H1 (cell line): ENCODE results near the gene KCNH8. TPM values are rescaled to one million over a fixed set of nuclear protein-coding genes. Genes with fewer than 3 reads are reported as not detected.

ENCODE experiments used
- CTCF ChIA-PET: fragments of 300-600 bp; sonication (Branson Sonifier 250); formaldehyde crosslinking; loops from one replicate; lab custom pipeline; 2021; ENCODE audit not compliant: partially characterized antibody; lab: Charles Lee
- POLR2A ChIA-PET: fragments of 300-600 bp; sonication (Branson Sonifier 250); formaldehyde crosslinking; loops from one replicate; lab custom pipeline; 2021; ENCODE audit warnings: inconsistent platforms; ENCODE audit not compliant: partially characterized antibody; lab: Charles Lee
- DNase-seq, 2 experiments: peaks; one replicate each; pipeline versions ENCODE4 v3.0.0 to v3.0.0-alpha.2; 2010 to 2022; ENCODE audit warnings: low spot score in 2 of 2, low read depth in 1 of 2, mixed read lengths in 1 of 2
- FAIRE-seq: peaks from 2 replicates; lab custom pipeline; 2011; peaks lifted over from hg19 to GRCh38; lab: Jason Lieb, UNC
- H2AFZ ChIP-seq: 2 replicates; pipeline ENCODE4 v1.8.1; 2012; ENCODE audit warnings: low read length, inconsistent platforms
- H2AK5ac ChIP-seq: 2 replicates; pipeline ENCODE4 v1.6.1; 2013; ENCODE audit warnings: low read depth, low read length
- H2BK120ac ChIP-seq: replicated peaks from 2 replicates; pipeline ENCODE3; 2013; ENCODE audit warnings: low read depth, low read length, inconsistent platforms
- H2BK12ac ChIP-seq: 2 replicates; pipeline ENCODE4 v1.6.1; 2013; ENCODE audit warnings: low read depth, low read length
- H2BK15ac ChIP-seq: 2 replicates; pipeline ENCODE4 v1.6.1; 2013; ENCODE audit warnings: low read length
- H2BK20ac ChIP-seq: 2 replicates; pipeline ENCODE4 v1.6.1; 2013; ENCODE audit warnings: low read length
- H2BK5ac ChIP-seq: 2 replicates; pipeline ENCODE4 v1.6.1; 2013; ENCODE audit warnings: low read depth, low read length
- H3K14ac ChIP-seq: 2 replicates; pipeline ENCODE4 v1.6.1; 2013; ENCODE audit warnings: inconsistent platforms; ENCODE audit not compliant: insufficient read length
- H3K18ac ChIP-seq: 2 replicates; pipeline ENCODE4 v1.6.1; 2013; ENCODE audit warnings: low read length; ENCODE audit errors: extremely low read depth
- H3K23ac ChIP-seq: 2 replicates; pipeline ENCODE4 v1.6.1; 2013; ENCODE audit warnings: inconsistent platforms; ENCODE audit not compliant: insufficient read length
- H3K23me2 ChIP-seq: 2 replicates; pipeline ENCODE4 v1.6.1; 2013; ENCODE audit warnings: low read depth, low read length
- H3K27ac ChIP-seq: 2 replicates; pipeline ENCODE4 v1.6.1; 2011; ENCODE audit warnings: low read depth, low read length, inconsistent platforms
- H3K27me3 ChIP-seq, 4 experiments: replicated peaks in 1 of 4; 1 replicate in 1 of 4; 2 replicates in 3 of 4; pipeline versions ENCODE4 v1.6.1 to v1.8.1; 2011 to 2013; ENCODE audit warnings: low read length in 3 of 4, mild to moderate bottlenecking in 3 of 4, inconsistent platforms in 2 of 4, mixed read lengths in 2 of 4, moderate library complexity in 1 of 4; ENCODE audit not compliant: control insufficient read depth in 3 of 4, insufficient read depth in 3 of 4; ENCODE audit errors: extremely low read depth in 1 of 4
- H3K36me3 ChIP-seq, 4 experiments: 2 replicates each; pipeline versions ENCODE4 v1.6.1 to v1.8.1; 2011 to 2013; ENCODE audit warnings: mild to moderate bottlenecking in 4 of 4, low read length in 3 of 4, moderate library complexity in 2 of 4, control low read depth in 1 of 4, inconsistent platforms in 1 of 4; ENCODE audit not compliant: insufficient read depth in 4 of 4, control insufficient read depth in 2 of 4
- H3K4ac ChIP-seq: replicated peaks from 2 replicates; pipeline ENCODE3; 2013; ENCODE audit warnings: low read length, low read depth, mixed read lengths, inconsistent platforms; ENCODE audit not compliant: insufficient read length
- H3K4me1 ChIP-seq, 4 experiments: replicated peaks in 1 of 4; 1 replicate in 1 of 4; 2 replicates in 3 of 4; pipeline versions ENCODE4 v1.6.1 to v1.8.1; 2011 to 2013; ENCODE audit warnings: low read length in 3 of 4, inconsistent platforms in 2 of 4, mixed read lengths in 1 of 4; ENCODE audit not compliant: insufficient read depth in 4 of 4, control insufficient read depth in 3 of 4
- H3K4me2 ChIP-seq, 2 experiments: 2 replicates each; pipeline versions ENCODE4 v1.6.1 to v1.8.1; 2011 to 2013; ENCODE audit warnings: low read depth in 2 of 2, low read length in 2 of 2, control low read depth in 1 of 2, inconsistent platforms in 1 of 2, mild to moderate bottlenecking in 1 of 2; ENCODE audit not compliant: insufficient read depth in 1 of 2
- H3K4me3 ChIP-seq, 4 experiments: fragments of 200-600, 300-600 bp in 1 of 4; sonication (generic), shearing (Covaris generic), sonication (Bioruptor Twin) in 1 of 4; 2 replicates each; pipeline versions ENCODE4 v1.5.1 to v1.8.1; 2011 to 2016; ENCODE audit warnings: low read length in 4 of 4, low read depth in 3 of 4, control low read depth in 2 of 4, inconsistent platforms in 2 of 4, mild to moderate bottlenecking in 2 of 4, mixed read lengths in 1 of 4, moderate library complexity in 1 of 4; ENCODE audit not compliant: insufficient read depth in 2 of 4; ENCODE audit errors: extremely low read depth in 1 of 4
- H3K56ac ChIP-seq: replicated peaks from 2 replicates; pipeline ENCODE3; 2013; ENCODE audit warnings: low read depth, mild to moderate bottlenecking, mixed read lengths, low read length, inconsistent platforms; ENCODE audit not compliant: insufficient read length
- H3K79me1 ChIP-seq: 2 replicates; pipeline ENCODE4 v1.6.1; 2013; ENCODE audit warnings: low read depth, low read length, control low read depth
- H3K79me2 ChIP-seq, 2 experiments: 2 replicates each; pipeline versions ENCODE4 v1.6.1 to v1.8.1; 2012 to 2013; ENCODE audit warnings: low read length in 2 of 2, mild to moderate bottlenecking in 2 of 2, inconsistent platforms in 1 of 2; ENCODE audit not compliant: insufficient read depth in 2 of 2, control insufficient read depth in 1 of 2
- H3K9ac ChIP-seq, 4 experiments: replicated peaks in 1 of 4; 1 replicate in 1 of 4; 2 replicates in 3 of 4; pipeline versions ENCODE4 v1.6.1 to v1.8.1; 2011 to 2013; ENCODE audit warnings: low read depth in 3 of 4, low read length in 3 of 4, control low read depth in 2 of 4, mild to moderate bottlenecking in 2 of 4, moderate library complexity in 2 of 4, inconsistent platforms in 1 of 4; ENCODE audit errors: extremely low read depth in 1 of 4
- H3K9me3 ChIP-seq, 2 experiments: 2 replicates each; pipeline versions ENCODE4 v1.6.1 to v1.8.1; 2012 to 2013; ENCODE audit warnings: mild to moderate bottlenecking in 2 of 2, moderate library complexity in 2 of 2, control low read depth in 1 of 2, inconsistent platforms in 1 of 2, low read depth in 1 of 2, low read length in 1 of 2, mixed read lengths in 1 of 2; ENCODE audit not compliant: insufficient read depth in 2 of 2
- H4K20me1 ChIP-seq, 2 experiments: replicated peaks in 1 of 2; 2 replicates each; pipeline versions ENCODE3 to v1.8.1; 2011 to 2013; ENCODE audit warnings: inconsistent platforms in 2 of 2, low read length in 2 of 2, mild to moderate bottlenecking in 1 of 2; ENCODE audit not compliant: insufficient read depth in 2 of 2, control insufficient read depth in 1 of 2
- H4K5ac ChIP-seq: 2 replicates; pipeline ENCODE4 v1.6.1; 2013; ENCODE audit warnings: low read length, low read depth, mixed read lengths, inconsistent platforms; ENCODE audit not compliant: insufficient read length
- H4K8ac ChIP-seq: 2 replicates; pipeline ENCODE4 v1.8.0; 2013; ENCODE audit warnings: mild to moderate bottlenecking, moderate library complexity, low read length, inconsistent platforms; ENCODE audit not compliant: insufficient read depth; ENCODE audit errors: extremely low read depth
- H4K91ac ChIP-seq: replicated peaks from 2 replicates; pipeline ENCODE3; 2013; ENCODE audit warnings: low read length, mixed read lengths, inconsistent platforms; ENCODE audit not compliant: insufficient read length
- ATF3 ChIP-seq: IDR thresholded peaks from 2 replicates; pipeline ENCODE4 v1.6.1; 2011; ENCODE audit warnings: low read depth, mild to moderate bottlenecking, low read length; ENCODE audit not compliant: insufficient read depth
- CBX8 ChIP-seq: fragments of 300-800, 300-1000 bp; sonication (generic); IDR thresholded peaks from 2 replicates; pipeline ENCODE4 v1.7.1; 2016; ENCODE audit warnings: low read depth, low read length, borderline replicate concordance
- CEBPB ChIP-seq: IDR thresholded peaks from 2 replicates; pipeline ENCODE4 v1.6.1; 2012; ENCODE audit warnings: low read depth, low read length
- HDAC2 ChIP-seq, 2 experiments: fragments of 300-600 bp in 1 of 2; sonication (generic) in 1 of 2; IDR thresholded peaks; 2 replicates each; pipeline ENCODE4 v1.6.1; 2011 to 2012; ENCODE audit warnings: low read depth in 2 of 2, low read length in 2 of 2, mild to moderate bottlenecking in 2 of 2, moderate library complexity in 2 of 2, borderline replicate concordance in 1 of 2, inconsistent platforms in 1 of 2
- PHF8 ChIP-seq: fragments of 200-600 bp; sonication (generic); conservative IDR thresholded peaks from 2 replicates; pipeline ENCODE4 v1.7.1; 2012; ENCODE audit warnings: low read depth, mild to moderate bottlenecking, inconsistent platforms, low read length, moderate library complexity
- SAP30 ChIP-seq: fragments of 300-600 bp; sonication (generic); IDR thresholded peaks from 2 replicates; pipeline ENCODE4 v1.7.1; 2012; ENCODE audit warnings: low read length, moderate library complexity, mild to moderate bottlenecking, inconsistent platforms; ENCODE audit not compliant: insufficient read depth, insufficient replicate concordance
- SP1 ChIP-seq: IDR thresholded peaks from 2 replicates; pipeline ENCODE4 v1.6.1; 2011; ENCODE audit warnings: low read depth, low read length
- SRF ChIP-seq: IDR thresholded peaks from 2 replicates; pipeline ENCODE4 v1.6.1; 2011; ENCODE audit warnings: mild to moderate bottlenecking, low read depth, low read length, moderate library complexity
- TBP ChIP-seq: IDR thresholded peaks from 2 replicates; pipeline ENCODE4 v1.6.1; 2011; ENCODE audit warnings: low read depth, low read length, improper control_type of control experiment
- TCF12 ChIP-seq: IDR thresholded peaks from 2 replicates; pipeline ENCODE4 v1.6.1; 2011; ENCODE audit warnings: low read depth, mild to moderate bottlenecking, low read length
- WGBS, 2 experiments: shearing (Covaris generic) in 1 of 2; methylation state at CpG; one replicate each; pipeline versions ENCODE4 v1.1.6 to v1.1.7; 2013 to 2015; ENCODE audit warnings: low lambda C conversion rate in 2 of 2, mixed read lengths in 2 of 2, inconsistent platforms in 1 of 2, low coverage in 1 of 2, missing lambda C conversion rate in 1 of 2; ENCODE audit not compliant: insufficient replicate concordance in 2 of 2, insufficient coverage in 1 of 2, insufficient read length in 1 of 2; ENCODE audit errors: extremely low coverage in 1 of 2, missing lambda C conversion rate in 1 of 2; 5-methylcytosine and 5-hydroxymethylcytosine counted together
- polyA plus RNA-seq, 7 experiments: library from polyadenylated mRNA; depleted of rRNA in 3 of 7; stranded (reverse) in 5 of 7; unstranded in 2 of 7; fragments of >200 nt in 5 of 7; fragments of 200-250 nt in 2 of 7; gene quantifications; 1 replicate in 5 of 7; 2 replicates in 1 of 7; 4 replicates in 1 of 7; pipeline versions ENCODE4 v1.2.1 to v1.2.3, GENCODE V29; 2011 to 2013; ENCODE audit warnings: missing spikeins in 2 of 7, mixed read lengths in 2 of 7
- total RNA-seq: library from RNA; stranded (reverse); fragmentation: NEBNext Ultra II Directional; extraction: Animal tissue kit (Norgen Biotek cat#: 25700); gene quantifications from 2 replicates; pipeline ENCODE4 v1.2.1, GENCODE V29; 2021

Gene KCNH8
- total and polyA plus RNA-seq, 2 of the 8 experiments (the other 6 are each of a cell fraction or from before 2014, with no cell fraction given), result 2.2 to 2.4 TPM

DNA sequence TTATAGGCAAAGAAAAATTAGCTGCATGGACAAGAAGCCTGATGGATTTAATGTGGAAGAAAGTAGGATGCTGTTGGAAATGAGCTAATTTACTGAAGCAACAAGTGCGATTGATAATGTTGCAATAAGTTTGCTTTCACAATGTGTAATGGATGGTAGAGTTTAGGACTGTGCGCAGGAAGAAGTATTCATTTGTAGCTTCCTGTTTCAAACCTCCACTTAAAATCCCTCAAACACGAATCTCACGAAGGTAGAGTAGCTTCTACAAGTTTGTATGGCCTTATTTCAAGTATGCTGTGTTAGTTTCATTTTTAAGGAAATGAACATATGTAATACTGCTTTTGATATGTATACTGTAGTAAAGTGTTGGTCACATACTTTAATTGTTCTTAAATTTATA lies 42.3 kb downstream of the KCNH8 start:
- ChIA-PET CTCF (interaction anchor here (0.9 to 1.2 kb wide), 4 partner anchors 10 to 30 kb away, joined by 3 read pairs; no protein-coding TSS in a partner anchor), POLR2A (no interaction called here)
- WGBS, 2 experiments, result 92% methylated on average over 4 of the region's 4 CpGs; no CpG with 5 or more reads in 1 of the 2 experiments
- H3K18ac ChIP-seq, result no peak overlapping the region
- no peak overlapping the region for H3K4me3 ChIP-seq
- FAIRE-seq, result no peak
- H3K4me1 ChIP-seq, result no peaks in the 10 kb centered on the region
- no peak overlapping the region for H4K5ac ChIP-seq
- no peak overlapping the region for H2BK120ac ChIP-seq
- H3K4me2 ChIP-seq, result no peak overlapping the region
- no peak overlapping the region for H2AK5ac ChIP-seq
- H3K9ac ChIP-seq, result no peak overlapping the region; a peak in 1 of 7 replicates
- DNase-seq, result no peak
- no peaks in the 10 kb centered on the region for H3K79me1 ChIP-seq
- no peak overlapping the region for H2BK12ac ChIP-seq
- H3K9me3 ChIP-seq, result no peaks in the 10 kb centered on the region
- no peak overlapping the region for H3K56ac ChIP-seq
- no peaks in the 10 kb centered on the region for H3K27me3 ChIP-seq
- H3K27ac ChIP-seq, result no peak overlapping the region
- H4K91ac ChIP-seq, result no peak overlapping the region
- no peak overlapping the region for H2BK20ac ChIP-seq
- H4K20me1 ChIP-seq, result no peaks in the 10 kb centered on the region
- H3K14ac ChIP-seq, result no peak overlapping the region
- no peaks in the 10 kb centered on the region for H3K23me2 ChIP-seq
- no peak overlapping the region for H3K23ac ChIP-seq
- H3K36me3 ChIP-seq, result no peaks in the 10 kb centered on the region
- 0 out of 4 replicates have a peak, but pooled peaks cover 0 to 2% of the 10 kb centered on the region in 2 experiments for H3K79me2 ChIP-seq
- no peak overlapping the region for H2BK5ac ChIP-seq
- no peak overlapping the region for H3K4ac ChIP-seq
- no peak overlapping the region for H2AFZ ChIP-seq
- H4K8ac ChIP-seq, result no peak overlapping the region
- H2BK15ac ChIP-seq, result no peak overlapping the region
- no peak for TF ChIP-seq SAP30
- TF ChIP-seq PHF8, result no peak
- no peak for TF ChIP-seq SRF
- no peak for TF ChIP-seq SP1
- no peak for TF ChIP-seq TBP
- no peak for TF ChIP-seq HDAC2 (IDR thresholded peaks at IDR 0.05; ENCODE audit: borderline replicate concordance in 1 of 2, low read depth in 2 of 2, low read length in 2 of 2)
- TF ChIP-seq TCF12, result no peak
- TF ChIP-seq CBX8, result no peak
- no peak for TF ChIP-seq CEBPB
- TF ChIP-seq ATF3, result no peak
